Neural cell (in vitro differentiated cells): ENCODE results near the gene PPP2R5E. TPM values are rescaled to one million over a fixed set of nuclear protein-coding genes. Genes with fewer than 3 reads are reported as not detected.
A peak's percentile ranks its signal among the peaks of the same experiment; 100 is the strongest.

ENCODE experiments used
- H2AFZ ChIP-seq: fragments of 200-600, 300-800 bp; sonication (generic), shearing (Covaris generic); 2 replicates; pipeline ENCODE4 v1.6.0; 2014; ENCODE audit warnings: low read depth, mild to moderate bottlenecking, antibody characterized with exemption, low read length, moderate library complexity
- H3F3A ChIP-seq: fragments of 200-600 bp; shearing (Covaris generic); 2 replicates; pipeline ENCODE4 v1.6.1; 2016; ENCODE audit warnings: mild to moderate bottlenecking, moderate library complexity, mixed read lengths, antibody characterized with exemption, low read length; ENCODE audit not compliant: insufficient read depth, poor library complexity, severe bottlenecking
- H3K27ac ChIP-seq: fragments of 200-600, 300-800 bp; sonication (generic), shearing (Covaris generic); 2 replicates; pipeline ENCODE4 v1.5.1; 2014; ENCODE audit warnings: mild to moderate bottlenecking, low read length, moderate library complexity
- H3K27me3 ChIP-seq: fragments of 300-800, 200-600 bp; sonication (generic), shearing (Covaris generic); 2 replicates; pipeline ENCODE4 v1.6.0; 2014; ENCODE audit warnings: mild to moderate bottlenecking, low read depth, low read length, moderate library complexity; ENCODE audit not compliant: insufficient read depth
- H3K36me3 ChIP-seq: fragments of 300-800, 200-600 bp; sonication (generic), shearing (Covaris generic); 2 replicates; pipeline ENCODE4 v1.5.1; 2014; ENCODE audit warnings: mild to moderate bottlenecking, antibody characterized with exemption, low read length, moderate library complexity; ENCODE audit not compliant: insufficient read depth
- H3K4me2 ChIP-seq: fragments of 300-800, 200-600 bp; sonication (generic), shearing (Covaris generic); 2 replicates; pipeline ENCODE4 v1.6.0; 2014; ENCODE audit warnings: mild to moderate bottlenecking, low read length
- H3K4me3 ChIP-seq: fragments of 300-800, 200-600 bp; sonication (generic), shearing (Covaris generic); 2 replicates; pipeline ENCODE4 v1.5.1; 2014; ENCODE audit warnings: mild to moderate bottlenecking, low read length, moderate library complexity
- H3K79me2 ChIP-seq: fragments of 200-600 bp; shearing (Covaris generic); replicated peaks from 2 replicates; pipeline ENCODE4 v1.6.0; 2014; ENCODE audit warnings: mild to moderate bottlenecking, low read length, moderate library complexity; ENCODE audit not compliant: insufficient read depth
- H3K9ac ChIP-seq: fragments of 300-800, 200-600 bp; sonication (generic), shearing (Covaris generic); 2 replicates; pipeline ENCODE4 v1.6.1; 2016; ENCODE audit warnings: mild to moderate bottlenecking, low read length, mixed read lengths
- H3K9me2 ChIP-seq: fragments of 200-600 bp; shearing (Covaris generic); 2 replicates; pipeline ENCODE4 v1.6.1; 2016; ENCODE audit warnings: mild to moderate bottlenecking, low read length, mixed read lengths; ENCODE audit not compliant: insufficient read depth
- H3K9me3 ChIP-seq: fragments of 200-600, 300-800 bp; sonication (generic), shearing (Covaris generic); 2 replicates; pipeline ENCODE4 v1.6.1; 2016; ENCODE audit warnings: mild to moderate bottlenecking, mixed run types, low read length, moderate library complexity, mixed read lengths
- H4K20me1 ChIP-seq: fragments of 200-600 bp; shearing (Covaris generic); 2 replicates; pipeline ENCODE4 v1.6.1; 2016; ENCODE audit warnings: mild to moderate bottlenecking, mixed run types; ENCODE audit not compliant: insufficient read depth
- CTCF ChIP-seq: fragments of 450-650 bp; IDR thresholded peaks from 2 replicates; pipeline ENCODE4 v1.5.1; 2014; ENCODE audit warnings: antibody characterized with exemption, mild to moderate bottlenecking, moderate library complexity; ENCODE audit not compliant: poor library complexity, severe bottlenecking
- EP300 ChIP-seq: fragments of 450-650 bp; conservative IDR thresholded peaks from 2 replicates; pipeline ENCODE4 v1.6.1; 2014; ENCODE audit warnings: antibody characterized with exemption, mild to moderate bottlenecking, moderate library complexity; ENCODE audit not compliant: poor library complexity, severe bottlenecking
- EZH2 ChIP-seq: fragments of 200-600, 300-800 bp; shearing (Covaris generic), sonication (generic); IDR thresholded peaks from 2 replicates; pipeline ENCODE4 v1.6.1; 2014; ENCODE audit warnings: antibody characterized with exemption, low read length, borderline replicate concordance, mild to moderate bottlenecking; ENCODE audit not compliant: insufficient read depth, poor library complexity, severe bottlenecking
- MXI1 ChIP-seq: fragments of 450-650 bp; conservative IDR thresholded peaks from 2 replicates; pipeline ENCODE4 v1.6.1; 2014; ENCODE audit warnings: antibody characterized with exemption, mild to moderate bottlenecking; ENCODE audit not compliant: poor library complexity, severe bottlenecking
- POLR2AphosphoS5 ChIP-seq: IDR thresholded peaks from 2 replicates; pipeline ENCODE4 v1.6.1; 2012
- RAD21 ChIP-seq: fragments of 450-650 bp; conservative IDR thresholded peaks from 2 replicates; pipeline ENCODE4 v1.6.1; 2014; ENCODE audit warnings: antibody characterized with exemption, mild to moderate bottlenecking, moderate library complexity
- SMC3 ChIP-seq: fragments of 450-650 bp; conservative IDR thresholded peaks from 2 replicates; pipeline ENCODE4 v1.6.1; 2014; ENCODE audit warnings: antibody characterized with exemption, mild to moderate bottlenecking, moderate library complexity; ENCODE audit not compliant: poor library complexity
- TAF1 ChIP-seq: IDR thresholded peaks from 2 replicates; pipeline ENCODE4 v1.6.1; 2012; ENCODE audit warnings: low read depth
- polyA plus RNA-seq: library from polyadenylated mRNA; depleted of rRNA; stranded (reverse); fragments of >200 nt; gene quantifications from 2 replicates; pipeline ENCODE4 v1.2.3, GENCODE V29; 2014
- TF ChIP-seq, protein P1 (sequence below): IDR thresholded peaks from 2 replicates; pipeline ENCODE4 v1.6.1; 2012; ENCODE audit warnings: borderline replicate concordance

PPP2R5E gene
- polyA plus RNA-seq, 1 donor from 2014 or later = 26.7 TPM

DNA sequence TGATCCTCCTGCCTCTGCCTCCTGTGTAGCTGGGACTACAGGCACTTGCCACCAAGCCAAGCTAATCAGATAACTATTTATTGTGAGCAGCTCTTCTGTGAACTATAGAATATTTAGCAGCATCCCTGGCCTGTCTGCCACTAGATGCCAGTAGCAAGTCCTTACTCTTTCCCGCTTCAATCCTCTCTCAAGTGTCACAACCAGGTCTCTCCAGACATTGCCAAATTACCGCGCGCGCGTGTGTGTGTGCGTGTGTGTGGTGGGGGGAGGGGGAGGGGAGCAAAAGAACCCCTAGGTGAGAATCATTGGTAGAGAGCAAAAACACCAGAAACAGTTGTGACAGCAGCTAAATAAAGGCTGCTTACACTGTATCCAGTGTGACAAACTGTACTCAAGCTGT lies 49.9 kb downstream of the PPP2R5E start:
- H3K79me2 ChIP-seq = peaks cover 42% of the 10 kb centered on the region
- H3K9ac ChIP-seq = no peak overlapping the region
- H4K20me1 ChIP-seq = no peaks in the 10 kb centered on the region
- no peaks in the 10 kb centered on the region for H3K9me2 ChIP-seq
- TF ChIP-seq EZH2 (no peak), EP300 (peak; percentile 41), TAF1 (no peak), POLR2AphosphoS5 (peak; percentile 45), MXI1 (no peak), CTCF (peak; percentile 65), RAD21 (peak; percentile 46), SMC3 (peak; percentile 41)
- TF ChIP-seq, protein P1, sequence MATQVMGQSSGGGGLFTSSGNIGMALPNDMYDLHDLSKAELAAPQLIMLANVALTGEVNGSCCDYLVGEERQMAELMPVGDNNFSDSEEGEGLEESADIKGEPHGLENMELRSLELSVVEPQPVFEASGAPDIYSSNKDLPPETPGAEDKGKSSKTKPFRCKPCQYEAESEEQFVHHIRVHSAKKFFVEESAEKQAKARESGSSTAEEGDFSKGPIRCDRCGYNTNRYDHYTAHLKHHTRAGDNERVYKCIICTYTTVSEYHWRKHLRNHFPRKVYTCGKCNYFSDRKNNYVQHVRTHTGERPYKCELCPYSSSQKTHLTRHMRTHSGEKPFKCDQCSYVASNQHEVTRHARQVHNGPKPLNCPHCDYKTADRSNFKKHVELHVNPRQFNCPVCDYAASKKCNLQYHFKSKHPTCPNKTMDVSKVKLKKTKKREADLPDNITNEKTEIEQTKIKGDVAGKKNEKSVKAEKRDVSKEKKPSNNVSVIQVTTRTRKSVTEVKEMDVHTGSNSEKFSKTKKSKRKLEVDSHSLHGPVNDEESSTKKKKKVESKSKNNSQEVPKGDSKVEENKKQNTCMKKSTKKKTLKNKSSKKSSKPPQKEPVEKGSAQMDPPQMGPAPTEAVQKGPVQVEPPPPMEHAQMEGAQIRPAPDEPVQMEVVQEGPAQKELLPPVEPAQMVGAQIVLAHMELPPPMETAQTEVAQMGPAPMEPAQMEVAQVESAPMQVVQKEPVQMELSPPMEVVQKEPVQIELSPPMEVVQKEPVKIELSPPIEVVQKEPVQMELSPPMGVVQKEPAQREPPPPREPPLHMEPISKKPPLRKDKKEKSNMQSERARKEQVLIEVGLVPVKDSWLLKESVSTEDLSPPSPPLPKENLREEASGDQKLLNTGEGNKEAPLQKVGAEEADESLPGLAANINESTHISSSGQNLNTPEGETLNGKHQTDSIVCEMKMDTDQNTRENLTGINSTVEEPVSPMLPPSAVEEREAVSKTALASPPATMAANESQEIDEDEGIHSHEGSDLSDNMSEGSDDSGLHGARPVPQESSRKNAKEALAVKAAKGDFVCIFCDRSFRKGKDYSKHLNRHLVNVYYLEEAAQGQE = no peak
- H3K4me2 ChIP-seq = no peak overlapping the region
- H3F3A ChIP-seq = peaks cover 3% of the 10 kb centered on the region
- no peak overlapping the region for H3K4me3 ChIP-seq
- no peaks in the 10 kb centered on the region for H3K36me3 ChIP-seq
- no peak overlapping the region for H2AFZ ChIP-seq
- no peaks in the 10 kb centered on the region for H3K9me3 ChIP-seq
- H3K27ac ChIP-seq = peak overlapping the region; percentile 4
- H3K27me3 ChIP-seq = no peaks in the 10 kb centered on the region

- H3K4me3 ChIP-seq = no peak overlapping the region
- no peaks in the 10 kb centered on the region for H3K9me2 ChIP-seq
- no peaks in the 10 kb centered on the region for H3K36me3 ChIP-seq
- no peak overlapping the region for H2AFZ ChIP-seq
- peaks cover 3% of the 10 kb centered on the region for H3F3A ChIP-seq
- H3K27ac ChIP-seq = no peak overlapping the region
- peaks cover 42% of the 10 kb centered on the region for H3K79me2 ChIP-seq
- no peaks in the 10 kb centered on the region for H3K27me3 ChIP-seq
- H3K4me2 ChIP-seq = no peak overlapping the region
- H3K9ac ChIP-seq = no peak overlapping the region
- no peak for TF ChIP-seq TAF1
- no peak for TF ChIP-seq EP300
- no peak for TF ChIP-seq POLR2AphosphoS5
- TF ChIP-seq, protein P1 = no peak
- no peak for TF ChIP-seq CTCF
- H4K20me1 ChIP-seq = no peaks in the 10 kb centered on the region
- H3K9me3 ChIP-seq = no peaks in the 10 kb centered on the region
Observed at GRCh38 chr14:63492391-63492790, 50.8 kb downstream of the PPP2R5E start.
